Mononuclear cell (primary cell): ENCODE data around the gene UBR3. TPM values are rescaled to one million over a fixed set of nuclear protein-coding genes. Genes with fewer than 3 reads are reported as not detected.
"Not testable (repeated sequence)": the region's sequence is repeated elsewhere in the genome, so short reads cannot be mapped to it uniquely, and the experiment has no call there.

ENCODE experiments used
- H3K27me3 ChIP-seq: 2 replicates; pipeline ENCODE4 v1.6.0; 2011; ENCODE audit warnings: low read length, control low read depth; ENCODE audit not compliant: insufficient read depth
- H3K4me1 ChIP-seq: 2 replicates; pipeline ENCODE4 v1.5.1; 2011; ENCODE audit warnings: mild to moderate bottlenecking, low read length, control low read depth; ENCODE audit not compliant: insufficient read depth
- H3K4me3 ChIP-seq: 2 replicates; pipeline ENCODE4 v1.5.1; 2011; ENCODE audit warnings: mild to moderate bottlenecking, low read length, moderate library complexity
- H3K9me3 ChIP-seq: 2 replicates; pipeline ENCODE4 v1.5.1; 2011; ENCODE audit warnings: low read depth, mild to moderate bottlenecking, control low read depth, low read length
- total RNA-seq: library from RNA; depleted of rRNA; stranded (reverse); fragments of >200 nt; gene quantifications from one replicate; pipeline ENCODE4 v1.2.3, GENCODE V29; 2012

Gene UBR3
- total RNA-seq, 1 donor, result 38.5 TPM

DNA sequence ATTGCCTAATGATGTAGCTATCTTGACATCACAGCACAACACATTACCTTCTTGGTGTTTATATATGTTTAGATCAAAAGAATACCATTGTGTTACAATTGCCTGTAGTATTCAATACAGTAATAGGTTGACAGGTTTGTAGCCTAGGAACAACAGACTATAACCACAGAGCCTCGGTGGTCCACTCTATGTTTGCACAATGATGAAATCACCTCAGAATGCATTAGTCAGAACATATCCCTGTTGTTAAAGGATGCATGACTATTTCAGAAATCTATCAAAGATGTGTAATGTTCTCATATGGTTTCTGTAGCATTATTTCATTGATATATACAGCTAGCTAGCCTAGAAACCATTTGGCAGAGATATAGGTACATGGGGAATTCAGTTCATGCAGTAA, 11.4 kb upstream of the UBR3 start:
- H3K4me3 ChIP-seq, result no peak overlapping the region
- no peaks in the 10 kb centered on the region for H3K27me3 ChIP-seq
- H3K9me3 ChIP-seq, result no peaks in the 10 kb centered on the region
- no peaks in the 10 kb centered on the region for H3K4me1 ChIP-seq

DNA sequence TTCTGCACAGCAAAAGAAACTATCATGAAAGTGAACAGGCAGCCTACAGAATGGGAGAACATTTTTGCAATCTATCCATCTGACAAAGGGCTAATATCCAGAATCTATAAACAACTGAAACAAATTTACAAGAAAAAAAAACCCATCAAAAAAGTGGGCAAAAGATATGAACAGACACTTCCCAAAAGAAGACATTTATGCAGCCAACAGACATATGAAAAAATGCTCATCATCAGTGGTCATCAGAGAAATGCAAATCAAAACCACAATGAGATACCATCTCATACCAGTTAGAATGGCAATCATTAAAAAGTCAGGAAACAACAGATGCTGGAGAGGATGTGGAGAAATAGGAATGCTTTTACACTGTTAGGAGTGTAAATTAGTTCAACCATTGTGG, 10.3 kb upstream of the UBR3 start:
- not testable (repeated sequence) for H3K4me3 ChIP-seq, H3K27me3 ChIP-seq, H3K9me3 ChIP-seq, H3K4me1 ChIP-seq

DNA sequence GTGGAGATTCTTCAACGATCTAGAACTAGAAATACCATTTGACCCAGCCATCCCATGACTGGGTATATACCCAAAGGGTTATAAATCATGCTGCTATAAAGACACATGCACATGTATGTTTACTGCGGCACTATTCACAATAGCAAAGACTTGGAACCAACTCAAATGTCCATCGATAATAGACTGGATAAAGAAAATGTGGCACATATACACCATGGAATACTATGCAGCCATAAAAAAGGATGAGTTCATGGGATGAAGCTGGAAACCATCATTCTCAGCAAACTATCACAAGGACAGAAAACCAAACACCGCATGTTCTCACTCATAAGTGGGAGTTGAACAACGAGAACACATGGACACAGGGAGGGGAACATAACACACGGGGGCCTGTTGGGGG, 9.9 kb upstream of the UBR3 start:
- not testable (repeated sequence) for H3K4me3 ChIP-seq, H3K9me3 ChIP-seq, H3K4me1 ChIP-seq, H3K27me3 ChIP-seq

- Histone ChIP-seq H3K4me3 (no peak overlapping the region), H3K9me3 (no peaks in the 10 kb centered on the region), H3K4me1 (peaks cover 10% of the 10 kb centered on the region), H3K27me3 (no peaks in the 10 kb centered on the region)
Measured at GRCh38 chr2:169818241-169818640, 9.0 kb upstream of the UBR3 start.

DNA sequence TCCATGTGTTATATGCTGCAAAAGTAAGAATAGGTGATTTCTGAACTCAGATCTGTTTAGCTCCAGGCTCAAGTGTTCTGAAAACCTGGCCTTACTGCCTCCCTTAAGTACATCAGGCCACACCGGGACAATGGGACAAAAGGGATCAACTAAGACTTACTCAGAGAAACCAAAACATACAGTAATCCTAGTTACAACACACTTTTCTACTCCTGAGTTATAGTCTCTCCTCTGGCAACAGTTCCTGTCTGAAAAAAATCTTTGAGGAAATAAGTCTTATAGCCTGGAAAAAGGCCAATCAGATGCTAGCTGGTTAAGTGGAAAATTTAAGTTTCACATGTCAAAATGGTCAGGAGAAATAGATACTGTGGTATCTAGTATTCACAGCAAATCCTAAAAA, 8.1 kb upstream of the UBR3 start:
- H3K4me1 ChIP-seq, result peaks cover 18% of the 10 kb centered on the region
- no peak overlapping the region for H3K4me3 ChIP-seq
- H3K9me3 ChIP-seq, result no peaks in the 10 kb centered on the region
- H3K27me3 ChIP-seq, result no peaks in the 10 kb centered on the region

DNA sequence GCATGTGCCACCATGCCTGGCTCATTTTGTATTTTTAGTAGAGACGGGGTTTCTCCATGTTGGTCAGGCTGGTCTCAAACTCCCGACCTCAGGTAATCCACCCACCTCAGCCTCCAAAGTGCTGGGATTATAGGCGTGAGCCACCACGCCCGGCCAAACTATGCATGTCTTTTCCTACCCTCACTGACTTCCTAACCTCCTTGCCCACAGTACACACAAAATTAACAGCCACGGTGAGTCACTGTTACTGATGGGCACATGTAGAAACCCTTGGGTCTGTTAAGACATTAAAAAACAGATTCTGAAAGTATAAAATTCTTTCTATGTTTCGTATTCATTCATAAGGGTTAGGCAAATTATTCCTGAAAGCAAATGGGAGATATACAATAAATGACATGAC, 7.2 kb upstream of the UBR3 start:
- H3K4me3 ChIP-seq, H3K27me3 ChIP-seq, H3K9me3 ChIP-seq: not testable (repeated sequence)
- H3K4me1 ChIP-seq, result peaks cover 22% of the 10 kb centered on the region

DNA sequence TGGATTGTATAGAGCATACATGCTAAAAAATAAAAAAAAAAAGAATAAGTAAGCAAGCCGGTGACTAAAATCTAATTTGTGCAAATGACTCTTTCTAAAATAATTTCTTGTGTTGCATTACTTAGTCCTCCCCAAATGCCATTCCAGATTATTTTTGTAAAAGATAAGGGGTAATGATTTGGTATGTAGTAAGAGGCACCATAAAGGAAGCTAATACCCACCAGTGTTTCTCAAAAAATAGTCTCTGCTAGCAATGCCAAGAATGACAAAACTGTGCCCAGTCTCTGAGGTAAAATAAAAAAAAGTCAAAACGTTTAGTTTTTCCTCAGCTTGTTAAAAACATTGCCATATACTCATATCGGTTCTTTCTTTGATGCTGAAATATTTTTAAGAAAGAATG, 5.2 kb upstream of the UBR3 start:
- Histone ChIP-seq H3K27me3 (no peaks in the 10 kb centered on the region), H3K9me3 (no peaks in the 10 kb centered on the region), H3K4me3 (no peak overlapping the region), H3K4me1 (peaks cover 26% of the 10 kb centered on the region)

GRCh38 chr2:169822785-169823392, 4.4 kb upstream of the UBR3 start:
- Histone ChIP-seq H3K27me3 (no peaks in the 10 kb centered on the region), H3K9me3 (no peaks in the 10 kb centered on the region), H3K4me3 (no peak overlapping the region), H3K4me1 (peaks cover 27% of the 10 kb centered on the region)

DNA sequence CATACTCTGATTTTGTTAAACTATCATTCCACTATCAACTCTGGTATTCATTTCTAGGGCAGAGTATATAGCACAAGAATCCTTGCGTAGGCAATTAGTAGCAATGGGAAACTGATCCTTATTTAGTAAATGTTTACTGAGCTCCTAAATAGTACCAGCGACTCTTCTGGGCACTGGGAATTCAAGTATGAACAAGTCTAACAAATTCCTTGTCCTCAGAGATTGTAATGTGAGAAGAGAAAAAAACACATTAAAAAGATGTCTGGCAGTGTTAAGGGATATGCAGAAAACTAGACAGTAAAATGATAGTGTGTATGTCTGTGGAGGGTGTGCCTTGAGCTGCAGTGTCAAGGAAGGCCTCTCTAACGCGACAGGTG, 3.3 kb upstream of the UBR3 start:
- peaks cover 37% of the 10 kb centered on the region for H3K4me1 ChIP-seq
- no peaks in the 10 kb centered on the region for H3K9me3 ChIP-seq
- peak overlapping the region; percentile 84 for H3K4me3 ChIP-seq
- no peaks in the 10 kb centered on the region for H3K27me3 ChIP-seq

DNA sequence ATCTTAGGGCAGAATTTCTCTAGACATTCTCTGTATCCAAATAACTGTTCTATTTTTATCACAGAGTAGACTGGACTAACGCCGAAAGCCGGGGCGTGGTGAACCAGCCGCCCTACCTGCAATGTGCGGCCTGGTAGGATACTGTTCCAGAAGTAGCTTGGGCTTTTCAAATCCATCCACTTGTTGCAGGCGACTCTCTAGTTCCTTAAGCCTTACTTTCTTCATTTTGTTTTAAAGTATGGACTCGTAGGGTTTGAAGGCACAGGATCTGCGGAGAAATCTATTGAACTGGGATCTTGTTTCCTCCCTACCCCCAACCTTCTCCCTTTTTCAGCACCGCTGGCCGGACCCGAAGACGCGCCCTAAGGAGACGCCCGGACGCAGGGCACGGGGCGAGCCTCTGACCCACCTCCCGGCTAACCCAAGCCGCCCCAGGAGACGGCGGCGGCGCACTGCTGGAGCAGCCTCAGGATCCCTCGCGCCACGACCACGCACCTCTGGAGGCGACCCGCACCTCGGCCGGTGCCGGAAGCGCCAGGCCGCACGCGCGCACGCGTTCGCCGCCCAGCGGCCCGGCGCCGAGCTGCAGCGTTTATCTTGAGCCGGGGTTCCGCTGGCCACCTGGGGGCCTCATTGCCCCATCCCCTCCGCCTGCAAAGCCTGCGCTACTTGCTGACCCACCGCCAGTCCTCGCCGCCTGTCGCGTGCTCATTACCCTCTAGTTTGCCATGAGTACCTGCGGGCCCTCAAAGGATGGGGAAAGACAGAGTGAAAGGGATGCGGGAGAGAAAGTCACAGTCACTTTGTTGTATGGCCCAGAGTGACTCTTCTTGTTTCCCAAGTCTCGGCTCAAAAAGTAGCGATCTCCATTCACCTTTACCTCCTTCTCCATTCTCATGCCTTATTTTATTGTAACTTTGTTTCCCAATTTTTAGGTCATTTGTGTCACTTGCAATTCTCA, 2.6 kb upstream of the UBR3 start, which contains the start of gene METTL5:
Gene METTL5, minus strand, starts transcription at position 533 of the 961 bp plus-strand sequence. Its CDS starts 308 bp downstream, at position 225.
- H3K9me3 ChIP-seq, result no peaks in the 10 kb centered on the region
- H3K27me3 ChIP-seq, result no peaks in the 10 kb centered on the region
- peaks cover 42% of the 10 kb centered on the region for H3K4me1 ChIP-seq
- peak within 1 kb of the TSS; percentile 84 for H3K4me3 ChIP-seq

DNA sequence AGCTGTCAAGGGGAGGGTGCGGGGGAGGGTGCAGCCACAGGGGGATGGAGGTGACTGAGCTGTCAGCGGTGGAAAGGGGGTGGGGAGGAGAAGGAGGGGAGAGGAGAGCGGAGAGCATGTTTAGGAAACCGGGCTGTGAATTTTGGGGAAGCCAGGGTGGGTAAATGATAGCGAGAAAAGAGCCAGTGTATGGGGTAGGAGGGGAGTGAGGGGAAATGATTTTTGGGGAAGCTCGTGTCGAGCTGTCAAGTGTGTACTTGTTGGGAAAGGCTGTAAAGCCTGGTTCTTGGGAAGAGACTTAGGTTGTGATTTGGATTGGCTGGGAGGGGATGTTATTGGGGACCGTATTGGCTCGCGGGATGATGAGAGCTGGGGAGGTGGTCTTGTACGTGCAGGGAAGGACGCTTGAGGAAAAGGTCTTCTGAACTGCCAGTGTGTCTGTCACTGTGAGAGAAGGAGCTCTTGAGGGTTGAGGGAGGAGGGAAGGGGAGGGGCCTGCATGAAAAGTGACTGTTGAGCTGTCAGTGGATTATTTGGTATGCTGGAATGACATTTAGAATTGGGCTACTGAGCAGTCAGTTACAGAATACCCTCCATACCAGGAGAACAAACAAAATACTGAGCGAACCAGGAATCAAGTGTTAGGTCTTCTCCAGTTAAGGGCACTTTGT, 1.0 kb downstream of the UBR3 start:
- H3K9me3 ChIP-seq, result no peaks in the 10 kb centered on the region
- no peaks in the 10 kb centered on the region for H3K27me3 ChIP-seq
- H3K4me3 ChIP-seq, result peak overlapping the region; percentile 71
- H3K4me1 ChIP-seq, result peaks cover 32% of the 10 kb centered on the region

DNA sequence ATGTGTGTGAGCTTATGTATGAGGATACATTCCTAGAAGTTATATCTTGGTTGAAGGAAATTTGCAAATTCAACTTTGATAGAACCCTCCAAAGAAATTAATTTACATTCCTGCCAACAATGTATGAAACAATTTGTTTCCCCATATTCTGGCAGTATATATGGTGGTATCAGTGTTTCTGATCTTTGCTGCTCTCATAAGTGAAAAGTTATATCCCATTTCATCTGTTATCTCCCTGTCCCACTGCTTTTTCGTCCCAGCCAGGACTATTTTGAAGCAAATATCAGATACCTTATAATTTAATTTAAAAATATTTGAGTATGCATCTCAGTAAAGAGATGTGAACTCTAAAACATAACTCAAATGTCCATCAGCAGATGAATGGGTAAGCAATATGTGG, 7.1 kb downstream of the UBR3 start:
- peaks cover 5% of the 10 kb centered on the region for H3K4me1 ChIP-seq
- no peaks in the 10 kb centered on the region for H3K27me3 ChIP-seq
- no peak overlapping the region for H3K4me3 ChIP-seq
- no peaks in the 10 kb centered on the region for H3K9me3 ChIP-seq

- H3K4me1 ChIP-seq, result peaks cover 6% of the 10 kb centered on the region
- no peaks in the 10 kb centered on the region for H3K9me3 ChIP-seq
- H3K4me3 ChIP-seq, result no peak overlapping the region
- no peaks in the 10 kb centered on the region for H3K27me3 ChIP-seq
Measured at GRCh38 chr2:169838743-169839489, 11.7 kb downstream of the UBR3 start.

DNA sequence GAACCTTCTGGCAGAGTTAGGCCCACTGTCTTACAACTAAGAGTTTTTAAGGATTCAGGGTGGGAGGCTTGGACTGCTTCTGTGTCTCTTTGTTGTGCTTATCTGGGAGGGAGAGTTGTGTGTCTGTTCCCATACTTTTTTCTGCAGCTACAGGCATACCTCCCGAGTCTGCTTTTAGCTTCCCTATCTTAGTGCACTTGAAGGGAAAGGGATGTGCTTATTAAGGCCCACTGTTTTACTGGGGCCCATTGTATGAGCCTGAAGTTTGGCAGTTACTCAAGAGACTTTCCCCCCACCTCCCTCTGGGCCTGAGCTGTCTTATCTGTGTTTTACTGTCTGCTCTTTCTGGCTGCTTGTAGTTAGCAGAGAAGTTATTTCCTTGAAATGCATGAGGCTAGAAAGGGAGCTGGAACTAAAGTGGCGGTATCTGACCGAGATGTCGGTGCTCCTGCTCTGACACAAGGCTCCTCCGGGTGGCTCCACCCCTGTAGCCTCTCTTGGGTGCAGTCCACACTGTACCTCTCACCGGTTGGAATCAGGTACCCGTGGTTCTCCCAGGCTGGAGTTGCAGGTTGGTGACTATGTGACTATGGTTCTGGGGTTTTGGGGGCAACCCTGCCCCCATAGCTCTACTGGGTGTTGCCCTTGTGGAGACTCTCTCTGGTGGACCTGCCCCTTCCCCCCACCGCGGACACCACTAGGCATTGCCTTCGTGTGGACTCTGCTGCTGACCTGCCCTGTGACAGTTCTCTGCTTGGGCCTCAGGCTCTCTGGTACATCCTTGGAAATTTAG, 12.9 kb downstream of the UBR3 start:
- H3K4me3 ChIP-seq, result no peak overlapping the region
- H3K9me3 ChIP-seq, result no peaks in the 10 kb centered on the region
- H3K4me1 ChIP-seq, result peaks cover 5% of the 10 kb centered on the region
- no peaks in the 10 kb centered on the region for H3K27me3 ChIP-seq
